ENCODE results near the gene TMEM135. TPM values are rescaled to one million over a fixed set of nuclear protein-coding genes. Genes with fewer than 3 reads are reported as not detected.

Gene TMEM135
- total RNA-seq, 4 donors from 2014 or later = 13.1 to 123 (median 19.1) TPM

GRCh38 chr11:87038235-87038977 lies 672 bp downstream of the TMEM135 start:
- no peaks in the 10 kb centered on the region for H3K27me3 ChIP-seq
- peak overlapping the region; percentile 71 to 85 (median 79) for H3K4me3 ChIP-seq
- no peaks in the 10 kb centered on the region for H3K9me3 ChIP-seq
- TF ChIP-seq EP300 (IDR thresholded peaks at IDR 0.05; ENCODE audit: low read depth) (no peak), POLR2A (IDR thresholded peaks at IDR 0.05) (no peak), POLR2AphosphoS5 (IDR thresholded peaks at IDR 0.05) (no peak), CTCF (IDR thresholded peaks at IDR 0.05) (no peak)
- 12 to 14% methylated on average over 6 to 9 of the region's 9 CpGs for WGBS, 2 donors (ENCODE audit: low coverage in 1 of 2)
- intact Hi-C loops (cut with DNase I; ENCODE audit: low total_unique reads) (loop anchor here (5.0 kb wide), 2 partner anchors 81 to 96 kb away; partner anchors contain the start of gene FZD4), in situ Hi-C loops (cut with MboI; ENCODE audit: low pct_ligation_motif_present in 1 of 4, low pct_unique_long_range_greater_than_20kb in 1 of 4, low sequenced_read_pairs in 3 of 4) (no loop called here)
- H3K4me1 ChIP-seq = peaks cover 4 to 34% (median 14%) of the 10 kb centered on the region in 4 donors
- DNase-seq = no peak
- peaks cover 0 to 8% (median 2%) of the 10 kb centered on the region in 4 donors for H3K36me3 ChIP-seq
- peak overlapping the region; percentile 89 to 93 (median 91) for H3K27ac ChIP-seq

GRCh38 chr11:87039371-87039770 lies 1.6 kb downstream of the TMEM135 start:
- Histone ChIP-seq H3K4me3 (peak overlapping the region in 1 of 4 donors; percentile 71), H3K4me1 (peaks cover 4 to 34% (median 14%) of the 10 kb centered on the region in 4 donors), H3K27me3 (no peaks in the 10 kb centered on the region), H3K9me3 (no peaks in the 10 kb centered on the region), H3K36me3 (peaks cover 0 to 14% (median 5%) of the 10 kb centered on the region in 4 donors), H3K27ac (peak overlapping the region in 1 of 4 donors; percentile 90)
- TF ChIP-seq EP300 (IDR thresholded peaks at IDR 0.05; ENCODE audit: low read depth) = no peak
- no peak for TF ChIP-seq POLR2AphosphoS5 (IDR thresholded peaks at IDR 0.05)
- TF ChIP-seq POLR2A (IDR thresholded peaks at IDR 0.05) = no peak
- intact Hi-C loops (cut with DNase I; ENCODE audit: low total_unique reads) (loop anchor here (5.0 kb wide), 2 partner anchors 82 to 97 kb away; partner anchors contain the start of gene FZD4), in situ Hi-C loops (cut with MboI; ENCODE audit: low pct_ligation_motif_present in 1 of 4, low pct_unique_long_range_greater_than_20kb in 1 of 4, low sequenced_read_pairs in 3 of 4) (no loop called here)
- WGBS, 2 donors (ENCODE audit: low coverage in 1 of 2) = 55 to 73% methylated on average over 2 to 3 of the region's 3 CpGs
- DNase-seq = no peak

- H3K9me3 ChIP-seq = no peaks in the 10 kb centered on the region
- H3K4me1 ChIP-seq = peaks cover 3 to 16% (median 6%) of the 10 kb centered on the region in 4 donors
- in situ Hi-C loops (cut with MboI; ENCODE audit: low pct_ligation_motif_present in 1 of 4, low pct_unique_long_range_greater_than_20kb in 1 of 4, low sequenced_read_pairs in 3 of 4) = no loop called here
- peaks cover 0 to 17% (median 7%) of the 10 kb centered on the region in 4 donors for H3K36me3 ChIP-seq
- H3K4me3 ChIP-seq = no peak overlapping the region
- intact Hi-C loops (cut with DNase I; ENCODE audit: low total_unique reads) = no loop called here
- 77 to 86% methylated on average over 1 of the region's 1 CpG for WGBS, 2 donors (ENCODE audit: low coverage in 1 of 2)
- no peaks in the 10 kb centered on the region for H3K27me3 ChIP-seq
- H3K27ac ChIP-seq = no peak overlapping the region
- no peak for DNase-seq
- TF ChIP-seq EP300 (IDR thresholded peaks at IDR 0.05; ENCODE audit: low read depth) = no peak
- TF ChIP-seq POLR2A (IDR thresholded peaks at IDR 0.05) = no peak
- no peak for TF ChIP-seq CTCF (IDR thresholded peaks at IDR 0.05)
- TF ChIP-seq POLR2AphosphoS5 (IDR thresholded peaks at IDR 0.05) = no peak
Measured at GRCh38 chr11:87043894-87044293, 6.2 kb downstream of the TMEM135 start.

- TF ChIP-seq POLR2AphosphoS5 (IDR thresholded peaks at IDR 0.05) (no peak), EP300 (IDR thresholded peaks at IDR 0.05; ENCODE audit: low read depth) (no peak), POLR2A (IDR thresholded peaks at IDR 0.05) (no peak), CTCF (IDR thresholded peaks at IDR 0.05) (no peak)
- Histone ChIP-seq H3K4me1 (no peaks in the 10 kb centered on the region), H3K36me3 (peaks cover 0 to 17% (median 7%) of the 10 kb centered on the region in 4 donors), H3K27ac (no peak overlapping the region), H3K4me3 (no peak overlapping the region), H3K27me3 (no peaks in the 10 kb centered on the region), H3K9me3 (no peaks in the 10 kb centered on the region)
- 94 to 100% methylated on average over 2 of the region's 2 CpGs for WGBS, 2 donors (ENCODE audit: low coverage in 1 of 2)
- no peak for DNase-seq
- in situ Hi-C loops (cut with MboI; ENCODE audit: low pct_ligation_motif_present in 1 of 4, low pct_unique_long_range_greater_than_20kb in 1 of 4, low sequenced_read_pairs in 3 of 4) = no loop called here
- intact Hi-C loops (cut with DNase I; ENCODE audit: low total_unique reads) = loop anchor here (5.0 kb wide), 1 partner anchor 370 kb away; no protein-coding TSS in a partner anchor
Measured at GRCh38 chr11:87046824-87047223, 9.1 kb downstream of the TMEM135 start.

All from transverse colon (tissue), 4 donors.